Measurements from ENCODE around the gene PTGFRN. TPM values are rescaled to one million over a fixed set of nuclear protein-coding genes. Genes with fewer than 3 reads are reported as not detected.

PTGFRN gene
- total and polyA plus RNA-seq, 2 experiments from 2014 or later, result 17.4 to 32.7 TPM

Small RNA genes within 50 kb of the gene (small RNA-seq; reads per million reads assigned to genes)
- 0.07 reads per million for gene RNA5SP55 (ENCODE audit: low replicate concordance)

Other genes with a start within 250 kb of the PTGFRN start
- 32.9 and 37.8 TPM in 2 replicates for gene IGSF3, start 242.2 kb upstream of the PTGFRN start, total RNA-seq (2014; rRNA removed; shearing (Covaris generic))
- 7.3 and 8.3 TPM in 2 replicates for gene IGSF3, start 242.2 kb upstream of the PTGFRN start, polyA plus RNA-seq (2016; fragmentation: Nextera tagmentation; extraction: Ambion mirVana)
- not detected in 2 replicates for gene CD2, start 155.5 kb upstream of the PTGFRN start, total RNA-seq (2014; rRNA removed; shearing (Covaris generic))
- gene CD2, start 155.5 kb upstream of the PTGFRN start, polyA plus RNA-seq (2016; fragmentation: Nextera tagmentation; extraction: Ambion mirVana), result not detected in 2 replicates
- gene CD101, start 91.8 kb downstream of the PTGFRN start, total RNA-seq (2014; rRNA removed; shearing (Covaris generic)), result 0.74 and 1.2 TPM in 2 replicates
- gene CD101, start 91.8 kb downstream of the PTGFRN start, polyA plus RNA-seq (2016; fragmentation: Nextera tagmentation; extraction: Ambion mirVana), result 0.35 and 1.3 TPM in 2 replicates
- 57.5 and 85.4 TPM in 2 replicates for gene TTF2, start 150.4 kb downstream of the PTGFRN start, total RNA-seq (2014; rRNA removed; shearing (Covaris generic))
- 81.1 and 84.7 TPM in 2 replicates for gene TTF2, start 150.4 kb downstream of the PTGFRN start, polyA plus RNA-seq (2016; fragmentation: Nextera tagmentation; extraction: Ambion mirVana)
- gene TRIM45, start 211.8 kb downstream of the PTGFRN start, total RNA-seq (2014; rRNA removed; shearing (Covaris generic)), result 11.6 and 15.0 TPM in 2 replicates
- 7.9 and 8.8 TPM in 2 replicates for gene TRIM45, start 211.8 kb downstream of the PTGFRN start, polyA plus RNA-seq (2016; fragmentation: Nextera tagmentation; extraction: Ambion mirVana)